H1 (cell line): ENCODE measurements around the gene LRCH1. TPM values are rescaled to one million over a fixed set of nuclear protein-coding genes. Genes with fewer than 3 reads are reported as not detected.

Experiments
- HDAC6 ChIP-seq: IDR thresholded peaks from one replicate; pipeline ENCODE4 v1.7.1; 2012; ENCODE audit warnings: low read depth, mild to moderate bottlenecking, inconsistent platforms, low read length, moderate library complexity
- SIN3A ChIP-seq, 2 experiments: IDR thresholded peaks in 1 of 2; conservative IDR thresholded peaks in 1 of 2; 2 replicates each; pipeline ENCODE4 v1.6.1; 2011 to 2012; ENCODE audit warnings: low read length in 2 of 2, improper control_type of control experiment in 1 of 2, low read depth in 1 of 2, mild to moderate bottlenecking in 1 of 2
- polyA plus RNA-seq, 7 experiments: library from polyadenylated mRNA; depleted of rRNA in 3 of 7; stranded (reverse) in 5 of 7; unstranded in 2 of 7; fragments of >200 nt in 5 of 7; fragments of 200-250 nt in 2 of 7; gene quantifications; 1 replicate in 5 of 7; 2 replicates in 1 of 7; 4 replicates in 1 of 7; pipeline versions ENCODE4 v1.2.1 to v1.2.3, GENCODE V29; 2011 to 2013; ENCODE audit warnings: missing spikeins in 2 of 7, mixed read lengths in 2 of 7
- total RNA-seq: library from RNA; stranded (reverse); fragmentation: NEBNext Ultra II Directional; extraction: Animal tissue kit (Norgen Biotek cat#: 25700); gene quantifications from 2 replicates; pipeline ENCODE4 v1.2.1, GENCODE V29; 2021

The LRCH1 gene
- total and polyA plus RNA-seq, 2 of the 8 experiments (the other 6 are each of a cell fraction or from before 2014, with no cell fraction given), result 3.0 to 10.1 TPM

GRCh38 chr13:46688306-46688705 lies 135.3 kb downstream of the LRCH1 start (continued):
- TF ChIP-seq HDAC6 (no peak), SIN3A (conservative IDR thresholded peaks at IDR 0.05 in 1 of 2, IDR thresholded peaks at IDR 0.05 in 1 of 2; ENCODE audit: low read depth in 1 of 2, low read length in 2 of 2) (no peak)
